Hepatocyte (in vitro differentiated cells): ENCODE measurements around the gene HLF. TPM values are rescaled to one million over a fixed set of nuclear protein-coding genes. Genes with fewer than 3 reads are reported as not detected.

Source experiments
- DNase-seq: peaks from one replicate; pipeline ENCODE4 v3.0.0-alpha.2; 2016; ENCODE audit warnings: low spot score
- H2AFZ ChIP-seq: fragments of 200-600 bp; sonication (generic); 2 replicates; pipeline ENCODE4 v1.6.0; 2016; ENCODE audit warnings: antibody characterized with exemption, mild to moderate bottlenecking
- H3K27ac ChIP-seq: fragments of 200-600 bp; sonication (generic); 2 replicates; pipeline ENCODE4 v1.5.1; 2016; ENCODE audit warnings: mild to moderate bottlenecking
- H3K27me3 ChIP-seq: fragments of 200-600 bp; sonication (generic); 2 replicates; pipeline ENCODE4 v1.6.1; 2016
- H3K36me3 ChIP-seq: fragments of 200-600 bp; sonication (generic); replicated peaks from 2 replicates; pipeline ENCODE4 v1.5.1; 2016; ENCODE audit warnings: low read depth; ENCODE audit not compliant: insufficient read depth
- H3K4me1 ChIP-seq: fragments of 200-600 bp; sonication (generic); 2 replicates; pipeline ENCODE4 v1.5.1; 2016; ENCODE audit warnings: mild to moderate bottlenecking, moderate library complexity; ENCODE audit not compliant: insufficient read depth
- H3K4me2 ChIP-seq: fragments of 200-600 bp; sonication (generic); 2 replicates; pipeline ENCODE4 v1.6.0; 2016
- H3K4me3 ChIP-seq: fragments of 200-600 bp; sonication (generic); 2 replicates; pipeline ENCODE4 v1.5.1; 2016; ENCODE audit warnings: mild to moderate bottlenecking
- H3K79me2 ChIP-seq: fragments of 200-600 bp; sonication (generic); 2 replicates; pipeline ENCODE4 v1.6.0; 2017; ENCODE audit warnings: mild to moderate bottlenecking
- H3K9me2 ChIP-seq: fragments of 200-600 bp; sonication (generic); replicated peaks from 2 replicates; pipeline ENCODE4 v1.6.0; 2017; ENCODE audit warnings: mild to moderate bottlenecking; ENCODE audit not compliant: insufficient read depth
- H3K9me3 ChIP-seq: fragments of 200-600 bp; sonication (generic); 2 replicates; pipeline ENCODE4 v1.5.1; 2016; ENCODE audit warnings: low read depth, mild to moderate bottlenecking
- H4K20me1 ChIP-seq: fragments of 200-600 bp; sonication (generic); 2 replicates; pipeline ENCODE4 v1.6.0; 2016; ENCODE audit warnings: mild to moderate bottlenecking; ENCODE audit not compliant: insufficient read depth, poor library complexity, severe bottlenecking
- CTCF ChIP-seq: fragments of 200-600 bp; sonication (generic); IDR thresholded peaks from 2 replicates; pipeline ENCODE4 v1.5.1; 2016; ENCODE audit warnings: antibody characterized with exemption, mild to moderate bottlenecking; ENCODE audit not compliant: poor library complexity
- EZH2 ChIP-seq: fragments of 200-600 bp; sonication (generic); IDR thresholded peaks from 2 replicates; pipeline ENCODE4 v1.6.1; 2016; ENCODE audit warnings: antibody characterized with exemption, mild to moderate bottlenecking, borderline replicate concordance
- EZH2phosphoT487 ChIP-seq: fragments of 200-600 bp; sonication (generic); IDR thresholded peaks from one replicate; pipeline ENCODE4 v1.6.1; 2018; ENCODE audit warnings: antibody characterized with exemption, mild to moderate bottlenecking, low read depth, moderate library complexity; ENCODE audit not compliant: unreplicated experiment, severe bottlenecking
- WGBS: methylation state at CpG from one replicate; pipeline ENCODE4 v1.1.6; 2016; ENCODE audit warnings: low lambda C conversion rate; ENCODE audit errors: missing lambda C conversion rate; 5-methylcytosine and 5-hydroxymethylcytosine counted together
- polyA plus RNA-seq: library from polyadenylated mRNA; unstranded; fragments of >200 nt; fragmentation: Nextera tagmentation; extraction: Ambion mirVana; gene quantifications from 2 replicates; pipeline ENCODE4 v1.2.1, GENCODE V29; 2016
- total RNA-seq: library from RNA; depleted of rRNA; stranded (reverse); fragments of >200 nt; gene quantifications from 2 replicates; pipeline ENCODE4 v1.2.3, GENCODE V29; 2014

The HLF gene
- total and polyA plus RNA-seq, 2 experiments from 2014 or later, result 0.48 to 0.60 TPM

- Histone ChIP-seq H3K4me3 (no peak overlapping the region), H3K4me1 (peaks cover 5% of the 10 kb centered on the region), H3K9me3 (no peaks in the 10 kb centered on the region), H3K36me3 (no peaks in the 10 kb centered on the region), H2AFZ (no peak overlapping the region), H4K20me1 (no peaks in the 10 kb centered on the region), H3K9me2 (no peaks in the 10 kb centered on the region), H3K27me3 (no peaks in the 10 kb centered on the region), H3K27ac (no peak overlapping the region), H3K4me2 (no peak overlapping the region), H3K79me2 (no peaks in the 10 kb centered on the region)
- DNase-seq, result no peak
- no peak for TF ChIP-seq EZH2
- TF ChIP-seq CTCF, result no peak
- TF ChIP-seq EZH2phosphoT487, result no peak
- 73% methylated on average over 2 of the region's 2 CpGs for WGBS
Measured at GRCh38 chr17:55316499-55316898, 51.7 kb downstream of the HLF start.

- Histone ChIP-seq H4K20me1 (no peaks in the 10 kb centered on the region), H3K79me2 (no peaks in the 10 kb centered on the region)
- 79% methylated on average over 3 of the region's 3 CpGs for WGBS
Measured at GRCh38 chr17:55317284-55317683, 52.5 kb downstream of the HLF start.

GRCh38 chr17:55318081-55318480 is 53.3 kb downstream of the HLF start:
- Histone ChIP-seq H3K79me2 (no peaks in the 10 kb centered on the region), H4K20me1 (no peaks in the 10 kb centered on the region), H3K4me2 (no peak overlapping the region), H3K9me2 (no peaks in the 10 kb centered on the region), H3K27ac (no peak overlapping the region), H2AFZ (no peak overlapping the region), H3K27me3 (no peaks in the 10 kb centered on the region), H3K4me1 (peaks cover 6% of the 10 kb centered on the region), H3K36me3 (no peaks in the 10 kb centered on the region), H3K9me3 (no peaks in the 10 kb centered on the region), H3K4me3 (no peak overlapping the region)
- no peak for TF ChIP-seq CTCF
- no peak for TF ChIP-seq EZH2phosphoT487
- no peak for TF ChIP-seq EZH2
- WGBS, result 90% methylated on average over 8 of the region's 8 CpGs
- DNase-seq, result no peak

More at GRCh38 chr17:55317284-55317683, 52.5 kb downstream of the HLF start:
- Histone ChIP-seq H3K4me2 (no peak overlapping the region), H3K4me1 (peaks cover 6% of the 10 kb centered on the region), H3K9me2 (no peaks in the 10 kb centered on the region), H3K4me3 (no peak overlapping the region), H3K36me3 (no peaks in the 10 kb centered on the region), H3K27me3 (no peaks in the 10 kb centered on the region), H3K9me3 (no peaks in the 10 kb centered on the region), H2AFZ (no peak overlapping the region), H3K27ac (no peak overlapping the region)
- no peak for TF ChIP-seq EZH2
- no peak for TF ChIP-seq CTCF
- TF ChIP-seq EZH2phosphoT487, result no peak
- DNase-seq, result no peak
